Uterus (tissue), 4 donors: ENCODE measurements around the gene SELPLG. TPM values are rescaled to one million over a fixed set of nuclear protein-coding genes. Genes with fewer than 3 reads are reported as not detected.
A peak's percentile ranks its signal among the peaks of the same experiment; 100 is the strongest.

ENCODE experiments used
- DNase-seq, 2 donors: peaks; one replicate each; pipeline ENCODE4 v3.0.0-alpha.2; 2019 to 2020
- H3K27ac ChIP-seq, 2 donors: fragments of 200-600 bp; sonication (generic); 1 replicate in 1 of 2; 2 replicates in 1 of 2; pipeline ENCODE4 v1.5.1; 2016 to 2018
- H3K27me3 ChIP-seq, 2 donors: fragments of 200-600 bp; sonication (generic); one replicate each; pipeline ENCODE4 v1.5.1; 2018 to 2019; ENCODE audit warnings: control low read depth in 1 of 2
- H3K36me3 ChIP-seq, 2 donors: fragments of 200-600 bp; sonication (generic); one replicate each; pipeline ENCODE4 v1.5.1; 2019; ENCODE audit warnings: control low read depth in 1 of 2
- H3K4me1 ChIP-seq, 2 donors: fragments of 200-600 bp; sonication (generic); one replicate each; pipeline ENCODE4 v1.5.1; 2018 to 2019; ENCODE audit warnings: control low read depth in 1 of 2
- H3K4me3 ChIP-seq, 2 donors: fragments of 200-600 bp; sonication (generic); 1 replicate in 1 of 2; 2 replicates in 1 of 2; pipeline ENCODE4 v1.5.1; 2018 to 2019; ENCODE audit warnings: mild to moderate bottlenecking in 1 of 2
- H3K9me3 ChIP-seq, 2 donors: fragments of 200-600 bp; sonication (generic); one replicate each; pipeline ENCODE4 v1.5.1; 2019; ENCODE audit warnings: control low read depth in 1 of 2
- POLR2A ChIP-seq, 2 donors: fragments of 450-650 bp; IDR thresholded peaks; one replicate each; pipeline ENCODE4 v1.6.1; 2016; ENCODE audit warnings: antibody characterized with exemption in 2 of 2, mild to moderate bottlenecking in 1 of 2, moderate library complexity in 1 of 2
- intact Hi-C: fragments of 100-400 bp; cut with DNase I; formaldehyde crosslinking; loops from one replicate; pipeline ENCODE4 v1.15.1; 2023; ENCODE audit warnings: low total_unique reads
- total RNA-seq, 4 donors: library from RNA; depleted of rRNA in 3 of 4; stranded (reverse); fragments of >200 nt in 3 of 4; gene quantifications; one replicate each; pipeline versions ENCODE4 v1.1.0 to v1.2.4, GENCODE V29; 2014 to 2023
- TF ChIP-seq, protein P1 (sequence below), 4 experiments: fragments of 200-600 bp in 2 of 4; fragments of 450-650 bp in 2 of 4; sonication (generic) in 2 of 4; IDR thresholded peaks; one replicate each; pipeline ENCODE4 v1.5.1; 2016 to 2019; ENCODE audit warnings: antibody characterized with exemption in 4 of 4, mild to moderate bottlenecking in 2 of 4, moderate library complexity in 1 of 4
- donor health status: DM: yes; HTN: yes; CAD: no.

SELPLG gene
- total RNA-seq, 4 donors from 2014 or later = 1.5 to 6.5 (median 2.9) TPM

- peak within 1 kb of the TSS; percentile 55 to 67 for H3K27ac ChIP-seq
- intact Hi-C loops = no loop called here
- H3K4me1 ChIP-seq = no peaks in the 10 kb centered on the region
- H3K9me3 ChIP-seq = no peaks in the 10 kb centered on the region
- peak within 1 kb of the TSS; percentile 9 to 28 for H3K4me3 ChIP-seq
- H3K36me3 ChIP-seq = no peaks in the 10 kb centered on the region
- TF ChIP-seq POLR2A (IDR thresholded peaks at IDR 0.05) = no peak
- TF ChIP-seq, protein P1, sequence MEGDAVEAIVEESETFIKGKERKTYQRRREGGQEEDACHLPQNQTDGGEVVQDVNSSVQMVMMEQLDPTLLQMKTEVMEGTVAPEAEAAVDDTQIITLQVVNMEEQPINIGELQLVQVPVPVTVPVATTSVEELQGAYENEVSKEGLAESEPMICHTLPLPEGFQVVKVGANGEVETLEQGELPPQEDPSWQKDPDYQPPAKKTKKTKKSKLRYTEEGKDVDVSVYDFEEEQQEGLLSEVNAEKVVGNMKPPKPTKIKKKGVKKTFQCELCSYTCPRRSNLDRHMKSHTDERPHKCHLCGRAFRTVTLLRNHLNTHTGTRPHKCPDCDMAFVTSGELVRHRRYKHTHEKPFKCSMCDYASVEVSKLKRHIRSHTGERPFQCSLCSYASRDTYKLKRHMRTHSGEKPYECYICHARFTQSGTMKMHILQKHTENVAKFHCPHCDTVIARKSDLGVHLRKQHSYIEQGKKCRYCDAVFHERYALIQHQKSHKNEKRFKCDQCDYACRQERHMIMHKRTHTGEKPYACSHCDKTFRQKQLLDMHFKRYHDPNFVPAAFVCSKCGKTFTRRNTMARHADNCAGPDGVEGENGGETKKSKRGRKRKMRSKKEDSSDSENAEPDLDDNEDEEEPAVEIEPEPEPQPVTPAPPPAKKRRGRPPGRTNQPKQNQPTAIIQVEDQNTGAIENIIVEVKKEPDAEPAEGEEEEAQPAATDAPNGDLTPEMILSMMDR (IDR thresholded peaks at IDR 0.05) = no peak
- DNase-seq = peak; percentile 45 to 54
- H3K27me3 ChIP-seq = no peaks in the 10 kb centered on the region
These were observed 35.9 kb downstream of the SELPLG start, which contains the start of gene TMEM119 for GRCh38 chr12:108597559-108598471. Gene TMEM119 (minus strand): TSS chr12:108598084. CDS start chr12:108592383, 5,701 bp downstream.

DNA sequence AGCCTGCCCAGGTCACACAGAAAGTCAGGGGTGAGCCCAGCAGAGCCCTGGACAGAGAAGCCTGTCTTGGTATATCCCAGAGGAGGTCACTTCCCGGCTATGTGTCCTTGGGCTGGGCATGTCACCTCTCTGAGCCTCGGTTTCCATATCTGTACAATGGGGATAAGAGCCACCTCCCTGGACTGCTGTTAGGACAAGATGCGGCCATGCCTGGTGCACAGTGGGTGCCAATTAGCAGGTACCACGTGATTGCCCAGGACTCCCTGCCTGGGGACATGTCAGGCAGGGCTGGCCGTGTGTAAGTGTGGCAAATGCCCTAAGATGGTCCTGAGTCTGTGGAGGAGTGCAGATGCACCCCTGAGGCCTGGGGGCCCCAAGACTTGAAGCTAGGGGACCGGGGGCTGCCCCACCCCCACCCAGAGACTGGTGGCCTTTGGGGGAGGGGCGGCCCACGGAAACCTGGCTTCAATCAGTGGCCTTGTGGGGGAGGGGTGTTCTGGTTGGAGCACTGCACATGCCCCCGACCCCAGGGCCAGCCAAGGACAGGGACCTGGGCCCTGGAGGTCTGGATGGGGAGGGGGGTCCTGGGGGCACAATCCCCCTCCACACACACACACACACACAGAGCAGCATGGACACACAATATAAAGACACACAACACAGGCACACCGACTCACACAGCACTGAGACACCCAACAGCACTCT, 36.7 kb downstream of the SELPLG start:
- Histone ChIP-seq H3K27ac (peak overlapping the region; percentile 55 to 67), H3K36me3 (no peaks in the 10 kb centered on the region), H3K27me3 (no peaks in the 10 kb centered on the region), H3K9me3 (no peaks in the 10 kb centered on the region), H3K4me3 (peak overlapping the region; percentile 9 to 28), H3K4me1 (no peaks in the 10 kb centered on the region)
- DNase-seq = no peak
- intact Hi-C loops = no loop called here
- TF ChIP-seq, protein P1 (IDR thresholded peaks at IDR 0.05) = no peak
- TF ChIP-seq POLR2A (IDR thresholded peaks at IDR 0.05) = no peak

GRCh38 chr12:108595711-108596647, 37.7 kb downstream of the SELPLG start:
- Histone ChIP-seq H3K9me3 (no peaks in the 10 kb centered on the region), H3K27ac (peak overlapping the region; percentile 38 to 55), H3K4me3 (no peak overlapping the region), H3K36me3 (no peaks in the 10 kb centered on the region), H3K4me1 (no peaks in the 10 kb centered on the region), H3K27me3 (no peaks in the 10 kb centered on the region)
- TF ChIP-seq, protein P1 (IDR thresholded peaks at IDR 0.05) = no peak
- TF ChIP-seq POLR2A (IDR thresholded peaks at IDR 0.05) = no peak
- intact Hi-C loops = no loop called here
- DNase-seq = no peak

DNA sequence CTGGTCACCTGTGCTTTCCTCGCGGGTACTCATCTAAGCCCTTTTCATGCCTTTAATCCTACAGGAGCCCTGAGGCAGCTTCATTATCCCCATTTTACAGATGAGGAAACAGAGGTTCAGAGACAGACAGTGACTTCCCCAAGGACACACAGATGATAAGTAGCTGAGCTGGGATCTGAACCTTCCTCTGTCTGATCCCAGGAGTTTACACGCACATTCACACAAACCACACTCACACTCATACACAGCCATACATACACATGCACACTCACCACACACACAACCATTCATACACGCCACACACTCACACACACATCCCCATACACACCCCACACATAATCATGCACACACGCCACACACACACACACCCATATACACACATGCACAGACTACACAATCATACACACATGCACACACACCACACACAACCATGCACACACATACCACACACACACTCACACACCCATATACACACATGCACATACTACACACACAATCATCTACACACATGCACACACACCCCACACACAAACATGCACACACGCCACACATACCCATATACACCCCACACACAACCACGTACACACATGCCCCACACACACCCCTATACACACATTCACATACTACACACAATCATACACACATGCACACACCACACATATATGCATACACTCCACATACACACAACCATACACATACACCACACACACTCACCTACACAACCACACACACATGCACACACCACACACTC, 38.6 kb downstream of the SELPLG start:
- Histone ChIP-seq H3K27me3 (no peaks in the 10 kb centered on the region), H3K9me3 (no peaks in the 10 kb centered on the region), H3K27ac (no peak overlapping the region), H3K4me3 (no peak overlapping the region), H3K36me3 (no peaks in the 10 kb centered on the region), H3K4me1 (no peaks in the 10 kb centered on the region)
- TF ChIP-seq, protein P1 (IDR thresholded peaks at IDR 0.05) = no peak
- TF ChIP-seq POLR2A (IDR thresholded peaks at IDR 0.05) = no peak
- intact Hi-C loops = no loop called here
- DNase-seq = no peak
